ENCODE data around the gene TAS2R42.

TAS2R42 gene

GRCh38 chr12:11171969-11172675 is 14.6 kb downstream of the TAS2R42 start:
- Histone ChIP-seq H3K27ac (ENCODE audit: low read depth in 2 of 2, low read length in 2 of 2) (peak overlapping the region; percentile 81 to 86), H3K4me3 (ENCODE audit: low read length in 2 of 2) (peak overlapping the region; percentile 90 to 92), H3K9me3 (ENCODE audit: control insufficient read depth in 2 of 2, low read length in 2 of 2) (no peaks in the 10 kb centered on the region), H3K4me1 (ENCODE audit: control insufficient read depth in 2 of 2, insufficient read depth in 2 of 2, low read length in 2 of 2) (peaks cover 9% of the 10 kb centered on the region in 2 donors), H3K27me3 (ENCODE audit: control insufficient read depth in 2 of 2, insufficient read depth in 2 of 2, low read length in 2 of 2) (no peaks in the 10 kb centered on the region), H3K36me3 (ENCODE audit: control insufficient read depth in 2 of 2, insufficient read depth in 2 of 2, low read length in 2 of 2) (no peaks in the 10 kb centered on the region), H3K9ac (ENCODE audit: low read depth in 1 of 2, low read length in 2 of 2) (peak overlapping the region; percentile 79 to 89)

DNA sequence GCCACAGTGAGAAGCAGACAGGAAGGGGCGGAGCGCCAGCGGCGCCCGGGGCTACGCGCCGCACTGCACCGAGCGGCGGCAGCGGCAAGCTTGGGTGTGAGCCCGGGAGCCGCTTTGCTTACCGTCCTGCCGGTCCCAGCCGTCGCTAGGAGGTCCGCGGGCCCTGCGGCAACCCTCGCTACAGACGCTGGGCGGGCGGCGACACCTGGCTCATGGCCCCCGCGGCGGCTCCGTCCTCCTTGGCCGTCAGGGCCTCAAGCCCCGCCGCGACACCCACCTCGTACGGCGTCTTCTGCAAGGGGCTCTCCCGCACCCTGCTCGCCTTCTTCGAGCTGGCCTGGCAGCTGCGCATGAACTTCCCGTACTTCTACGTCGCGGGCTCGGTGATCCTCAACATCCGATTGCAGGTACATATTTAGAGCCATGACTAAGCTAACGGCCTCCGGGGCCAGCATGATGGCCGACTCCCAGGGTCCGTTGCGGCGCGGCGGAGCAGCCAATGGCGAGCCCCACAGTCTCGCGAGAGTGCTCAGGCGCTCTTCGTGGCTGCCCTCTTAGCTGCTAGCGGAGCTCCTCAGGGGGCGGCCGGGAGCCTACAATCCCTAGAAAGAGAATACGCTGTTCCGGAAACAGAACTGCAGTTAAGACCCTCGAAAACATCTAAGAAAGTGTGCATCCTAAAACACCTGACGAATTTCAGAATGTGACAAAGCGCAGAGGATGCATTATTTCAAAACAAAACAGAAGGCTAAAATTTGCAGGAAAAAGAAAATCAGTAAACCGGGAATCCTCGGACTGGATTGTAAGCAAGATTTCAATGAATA is 15.4 kb downstream of the TAS2R42 start, which contains the start of gene SMIM10L1:
Gene SMIM10L1 (plus strand): TSS at position 50 of the 824 bp plus-strand sequence. CDS start 163 bp downstream, at position 213.
- Histone ChIP-seq H3K36me3 (ENCODE audit: control insufficient read depth in 2 of 2, insufficient read depth in 2 of 2, low read length in 2 of 2) (peaks cover 0 to 3% of the 10 kb centered on the region in 2 donors), H3K4me1 (ENCODE audit: control insufficient read depth in 2 of 2, insufficient read depth in 2 of 2, low read length in 2 of 2) (peaks cover 9% of the 10 kb centered on the region in 2 donors), H3K9ac (ENCODE audit: low read depth in 1 of 2, low read length in 2 of 2) (peak within 1 kb of the TSS; percentile 79 to 89), H3K27me3 (ENCODE audit: control insufficient read depth in 2 of 2, insufficient read depth in 2 of 2, low read length in 2 of 2) (no peaks in the 10 kb centered on the region), H3K4me3 (ENCODE audit: low read length in 2 of 2) (peak within 1 kb of the TSS; percentile 90 to 92), H3K9me3 (ENCODE audit: control insufficient read depth in 2 of 2, low read length in 2 of 2) (no peaks in the 10 kb centered on the region), H3K27ac (ENCODE audit: low read depth in 2 of 2, low read length in 2 of 2) (peak within 1 kb of the TSS; percentile 81 to 86)

- Histone ChIP-seq H3K9ac (ENCODE audit: low read depth in 1 of 2, low read length in 2 of 2) (peak overlapping the region; percentile 79 to 89), H3K27ac (ENCODE audit: low read depth in 2 of 2, low read length in 2 of 2) (peak overlapping the region; percentile 81 to 86), H3K27me3 (ENCODE audit: control insufficient read depth in 2 of 2, insufficient read depth in 2 of 2, low read length in 2 of 2) (no peaks in the 10 kb centered on the region), H3K9me3 (ENCODE audit: control insufficient read depth in 2 of 2, low read length in 2 of 2) (no peaks in the 10 kb centered on the region), H3K36me3 (ENCODE audit: control insufficient read depth in 2 of 2, insufficient read depth in 2 of 2, low read length in 2 of 2) (peaks cover 3 to 6% of the 10 kb centered on the region in 2 donors), H3K4me1 (ENCODE audit: control insufficient read depth in 2 of 2, insufficient read depth in 2 of 2, low read length in 2 of 2) (peaks cover 9% of the 10 kb centered on the region in 2 donors), H3K4me3 (ENCODE audit: low read length in 2 of 2) (peak overlapping the region; percentile 90 to 92)
Observed at GRCh38 chr12:11170810-11171144, 16.0 kb downstream of the TAS2R42 start.

GRCh38 chr12:11166300-11166699 is 20.4 kb downstream of the TAS2R42 start:
- Histone ChIP-seq H3K4me1 (ENCODE audit: control insufficient read depth in 2 of 2, insufficient read depth in 2 of 2, low read length in 2 of 2) (peaks cover 7 to 9% of the 10 kb centered on the region in 2 donors), H3K4me3 (ENCODE audit: low read length in 2 of 2) (no peak overlapping the region), H3K27ac (ENCODE audit: low read depth in 2 of 2, low read length in 2 of 2) (no peak overlapping the region), H3K9me3 (ENCODE audit: control insufficient read depth in 2 of 2, low read length in 2 of 2) (no peaks in the 10 kb centered on the region), H3K9ac (ENCODE audit: low read depth in 1 of 2, low read length in 2 of 2) (no peak overlapping the region), H3K36me3 (ENCODE audit: control insufficient read depth in 2 of 2, insufficient read depth in 2 of 2, low read length in 2 of 2) (peaks cover 5 to 6% of the 10 kb centered on the region in 2 donors), H3K27me3 (ENCODE audit: control insufficient read depth in 2 of 2, insufficient read depth in 2 of 2, low read length in 2 of 2) (no peaks in the 10 kb centered on the region)

- Histone ChIP-seq H3K27ac (ENCODE audit: low read depth in 2 of 2, low read length in 2 of 2) (no peak overlapping the region), H3K27me3 (ENCODE audit: control insufficient read depth in 2 of 2, insufficient read depth in 2 of 2, low read length in 2 of 2) (no peaks in the 10 kb centered on the region), H3K4me3 (ENCODE audit: low read length in 2 of 2) (no peak overlapping the region), H3K4me1 (ENCODE audit: control insufficient read depth in 2 of 2, insufficient read depth in 2 of 2, low read length in 2 of 2) (peaks cover 0 to 3% of the 10 kb centered on the region in 2 donors), H3K36me3 (ENCODE audit: control insufficient read depth in 2 of 2, insufficient read depth in 2 of 2, low read length in 2 of 2) (peaks cover 5 to 6% of the 10 kb centered on the region in 2 donors), H3K9ac (ENCODE audit: low read depth in 1 of 2, low read length in 2 of 2) (no peak overlapping the region), H3K9me3 (ENCODE audit: control insufficient read depth in 2 of 2, low read length in 2 of 2) (no peaks in the 10 kb centered on the region)
Observed at GRCh38 chr12:11164384-11164783, 22.4 kb downstream of the TAS2R42 start.

GRCh38 chr12:11162502-11162901 is 24.2 kb downstream of the TAS2R42 start:
- H3K36me3 ChIP-seq (ENCODE audit: control insufficient read depth in 2 of 2, insufficient read depth in 2 of 2, low read length in 2 of 2) = peaks cover 5 to 6% of the 10 kb centered on the region in 2 donors
- H3K27ac ChIP-seq (ENCODE audit: low read depth in 2 of 2, low read length in 2 of 2) = no peak overlapping the region

GRCh38 chr12:11158885-11159444 is 27.8 kb downstream of the TAS2R42 start:
- Histone ChIP-seq H3K27ac (ENCODE audit: low read depth in 2 of 2, low read length in 2 of 2) (no peak overlapping the region), H3K9ac (ENCODE audit: low read depth in 1 of 2, low read length in 2 of 2) (no peak overlapping the region), H3K36me3 (ENCODE audit: control insufficient read depth in 2 of 2, insufficient read depth in 2 of 2, low read length in 2 of 2) (no peaks in the 10 kb centered on the region), H3K4me1 (ENCODE audit: control insufficient read depth in 2 of 2, insufficient read depth in 2 of 2, low read length in 2 of 2) (peaks cover 0 to 2% of the 10 kb centered on the region in 2 donors), H3K9me3 (ENCODE audit: control insufficient read depth in 2 of 2, low read length in 2 of 2) (no peaks in the 10 kb centered on the region), H3K4me3 (ENCODE audit: low read length in 2 of 2) (no peak overlapping the region), H3K27me3 (ENCODE audit: control insufficient read depth in 2 of 2, insufficient read depth in 2 of 2, low read length in 2 of 2) (no peaks in the 10 kb centered on the region)

More at GRCh38 chr12:11162502-11162901, 24.2 kb downstream of the TAS2R42 start:
- Histone ChIP-seq H3K9me3 (ENCODE audit: control insufficient read depth in 2 of 2, low read length in 2 of 2) (no peaks in the 10 kb centered on the region), H3K4me1 (ENCODE audit: control insufficient read depth in 2 of 2, insufficient read depth in 2 of 2, low read length in 2 of 2) (peaks cover 0 to 2% of the 10 kb centered on the region in 2 donors), H3K27me3 (ENCODE audit: control insufficient read depth in 2 of 2, insufficient read depth in 2 of 2, low read length in 2 of 2) (no peaks in the 10 kb centered on the region), H3K9ac (ENCODE audit: low read depth in 1 of 2, low read length in 2 of 2) (no peak overlapping the region), H3K4me3 (ENCODE audit: low read length in 2 of 2) (no peak overlapping the region)

DNA sequence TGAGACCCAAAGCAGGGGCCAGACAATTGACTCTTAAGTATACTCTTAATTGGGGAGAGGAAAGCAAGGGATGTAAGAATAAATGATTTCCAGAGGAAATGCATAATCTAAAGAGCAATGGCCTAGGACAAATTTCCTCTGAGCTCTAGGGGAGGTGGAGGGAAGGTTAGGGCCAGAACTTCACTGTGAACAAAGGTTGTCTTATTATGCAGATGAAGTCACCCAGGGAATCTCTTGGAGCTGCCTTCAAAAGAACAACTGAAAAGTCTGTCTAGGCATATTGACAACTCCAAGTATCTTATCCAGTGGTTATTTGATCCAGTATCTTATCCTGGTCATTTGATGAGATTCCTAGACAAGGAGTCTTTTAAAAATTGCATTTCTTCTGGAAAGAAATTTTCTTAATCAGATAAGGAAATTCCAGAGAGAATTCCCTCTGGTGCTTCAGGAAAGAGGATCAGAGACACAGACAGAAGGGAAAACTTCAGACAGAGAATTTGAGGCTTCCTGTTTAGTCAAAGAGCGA is 32.3 kb downstream of the TAS2R42 start:
- Histone ChIP-seq H3K27ac (ENCODE audit: low read depth in 2 of 2, low read length in 2 of 2) (no peak overlapping the region), H3K9ac (ENCODE audit: low read depth in 1 of 2, low read length in 2 of 2) (no peak overlapping the region), H3K4me1 (ENCODE audit: control insufficient read depth in 2 of 2, insufficient read depth in 2 of 2, low read length in 2 of 2) (peaks cover 0 to 2% of the 10 kb centered on the region in 2 donors), H3K4me3 (ENCODE audit: low read length in 2 of 2) (no peak overlapping the region), H3K36me3 (ENCODE audit: control insufficient read depth in 2 of 2, insufficient read depth in 2 of 2, low read length in 2 of 2) (no peaks in the 10 kb centered on the region), H3K27me3 (ENCODE audit: control insufficient read depth in 2 of 2, insufficient read depth in 2 of 2, low read length in 2 of 2) (no peaks in the 10 kb centered on the region), H3K9me3 (ENCODE audit: control insufficient read depth in 2 of 2, low read length in 2 of 2) (no peaks in the 10 kb centered on the region)

- H3K9me3 ChIP-seq (ENCODE audit: control insufficient read depth in 2 of 2, low read length in 2 of 2) = no peaks in the 10 kb centered on the region
- H3K4me3 ChIP-seq (ENCODE audit: low read length in 2 of 2) = no peak overlapping the region
- no peaks in the 10 kb centered on the region for H3K27me3 ChIP-seq (ENCODE audit: control insufficient read depth in 2 of 2, insufficient read depth in 2 of 2, low read length in 2 of 2)
- H3K36me3 ChIP-seq (ENCODE audit: control insufficient read depth in 2 of 2, insufficient read depth in 2 of 2, low read length in 2 of 2) = no peaks in the 10 kb centered on the region
- no peak overlapping the region for H3K27ac ChIP-seq (ENCODE audit: low read depth in 2 of 2, low read length in 2 of 2)
- H3K9ac ChIP-seq (ENCODE audit: low read depth in 1 of 2, low read length in 2 of 2) = no peak overlapping the region
- H3K4me1 ChIP-seq (ENCODE audit: control insufficient read depth in 2 of 2, insufficient read depth in 2 of 2, low read length in 2 of 2) = no peaks in the 10 kb centered on the region
Observed at GRCh38 chr12:11152725-11153124, 34.0 kb downstream of the TAS2R42 start.

- H3K9me3 ChIP-seq (ENCODE audit: control insufficient read depth in 2 of 2, low read length in 2 of 2) = no peaks in the 10 kb centered on the region
- H3K36me3 ChIP-seq (ENCODE audit: control insufficient read depth in 2 of 2, insufficient read depth in 2 of 2, low read length in 2 of 2) = no peaks in the 10 kb centered on the region
- no peak overlapping the region for H3K27ac ChIP-seq (ENCODE audit: low read depth in 2 of 2, low read length in 2 of 2)
- no peak overlapping the region for H3K9ac ChIP-seq (ENCODE audit: low read depth in 1 of 2, low read length in 2 of 2)
- H3K4me1 ChIP-seq (ENCODE audit: control insufficient read depth in 2 of 2, insufficient read depth in 2 of 2, low read length in 2 of 2) = no peaks in the 10 kb centered on the region
- no peaks in the 10 kb centered on the region for H3K27me3 ChIP-seq (ENCODE audit: control insufficient read depth in 2 of 2, insufficient read depth in 2 of 2, low read length in 2 of 2)
- H3K4me3 ChIP-seq (ENCODE audit: low read length in 2 of 2) = no peak overlapping the region
Observed at GRCh38 chr12:11150832-11151231, 35.9 kb downstream of the TAS2R42 start.
